Mesenchymal stem cell (in vitro differentiated cells and primary cell): ENCODE data around the gene SKIC8.

Experiments used
- DNase-seq: peaks from one replicate; pipeline ENCODE4 v3.0.0-alpha.2; 2013
- H2AFZ ChIP-seq: one replicate; pipeline ENCODE4 v1.6.1; 2013; ENCODE audit warnings: low read depth, mild to moderate bottlenecking, control low read depth, inconsistent platforms, low read length, moderate library complexity
- H2AK5ac ChIP-seq: 2 replicates; pipeline ENCODE4 v1.6.1; 2013; ENCODE audit warnings: low read length, moderate library complexity, mild to moderate bottlenecking, inconsistent platforms; ENCODE audit not compliant: severe bottlenecking
- H2BK120ac ChIP-seq: one replicate; pipeline ENCODE4 v1.6.1; 2013; ENCODE audit warnings: low read depth, mild to moderate bottlenecking, inconsistent platforms, low read length, moderate library complexity
- H2BK12ac ChIP-seq, 2 experiments: one replicate each; pipeline ENCODE4 v1.6.1; 2013; ENCODE audit warnings: inconsistent platforms in 2 of 2, low read length in 2 of 2, mild to moderate bottlenecking in 2 of 2, moderate library complexity in 2 of 2, control low read depth in 1 of 2
- H2BK15ac ChIP-seq: one replicate; pipeline ENCODE4 v1.6.1; 2013; ENCODE audit warnings: mild to moderate bottlenecking, low read depth, inconsistent platforms; ENCODE audit not compliant: poor library complexity, severe bottlenecking
- H2BK5ac ChIP-seq: 2 replicates; pipeline ENCODE4 v1.6.1; 2013; ENCODE audit warnings: low read depth, mild to moderate bottlenecking, low read length, control low read depth, inconsistent platforms; ENCODE audit not compliant: poor library complexity, severe bottlenecking
- H3K14ac ChIP-seq, 2 experiments: one replicate each; pipeline ENCODE4 v1.6.1; 2013; ENCODE audit warnings: inconsistent platforms in 2 of 2, low read length in 2 of 2, control low read depth in 1 of 2, mild to moderate bottlenecking in 1 of 2, moderate library complexity in 1 of 2
- H3K18ac ChIP-seq, 2 experiments: one replicate each; pipeline ENCODE4 v1.6.1; 2013; ENCODE audit warnings: inconsistent platforms in 2 of 2, low read length in 2 of 2, control low read depth in 1 of 2, low read depth in 1 of 2, mild to moderate bottlenecking in 1 of 2
- H3K23ac ChIP-seq, 2 experiments: one replicate each; pipeline ENCODE4 v1.6.1; 2013; ENCODE audit warnings: inconsistent platforms in 2 of 2, low read length in 2 of 2, mild to moderate bottlenecking in 2 of 2, moderate library complexity in 2 of 2, control low read depth in 1 of 2
- H3K27ac ChIP-seq: 2 replicates; pipeline ENCODE4 v1.5.1; 2013; ENCODE audit warnings: mild to moderate bottlenecking, moderate library complexity, low read length, control low read depth, inconsistent platforms; ENCODE audit not compliant: poor library complexity, severe bottlenecking
- H3K27me3 ChIP-seq, 2 experiments: 2 replicates each; pipeline versions ENCODE4 v1.6.1 to v1.7.0; 2013; ENCODE audit warnings: low read length in 2 of 2, mild to moderate bottlenecking in 2 of 2, moderate library complexity in 2 of 2, control low read depth in 1 of 2, inconsistent platforms in 1 of 2; ENCODE audit not compliant: control insufficient read depth in 1 of 2, insufficient read depth in 1 of 2
- H3K36me3 ChIP-seq, 2 experiments: 2 replicates each; pipeline versions ENCODE4 v1.6.1 to v1.7.0; 2013; ENCODE audit warnings: low read length in 2 of 2, control low read depth in 1 of 2, inconsistent platforms in 1 of 2, low read depth in 1 of 2, mild to moderate bottlenecking in 1 of 2; ENCODE audit not compliant: insufficient read depth in 2 of 2, control insufficient read depth in 1 of 2
- H3K4ac ChIP-seq, 2 experiments: one replicate each; pipeline ENCODE4 v1.6.1; 2013; ENCODE audit warnings: inconsistent platforms in 2 of 2, low read length in 2 of 2, mild to moderate bottlenecking in 2 of 2, moderate library complexity in 2 of 2, control low read depth in 1 of 2, low read depth in 1 of 2
- H3K4me1 ChIP-seq: 2 replicates; pipeline ENCODE4 v1.6.1; 2013; ENCODE audit warnings: low read depth, low read length, control low read depth; ENCODE audit not compliant: control insufficient read depth, insufficient read depth
- H3K4me2 ChIP-seq: 2 replicates; pipeline ENCODE4 v1.6.1; 2013; ENCODE audit warnings: low read length, mild to moderate bottlenecking, inconsistent platforms; ENCODE audit not compliant: poor library complexity, severe bottlenecking
- H3K4me3 ChIP-seq, 2 experiments: 2 replicates each; pipeline versions ENCODE4 v1.5.1 to v1.7.0; 2013; ENCODE audit warnings: low read length in 2 of 2, mild to moderate bottlenecking in 2 of 2, control low read depth in 1 of 2, low read depth in 1 of 2; ENCODE audit not compliant: insufficient read depth in 1 of 2
- H3K79me1 ChIP-seq: replicated peaks from 2 replicates; pipeline ENCODE4 v1.6.1; 2013; ENCODE audit warnings: mild to moderate bottlenecking, control low read depth, low read length, inconsistent platforms; ENCODE audit not compliant: poor library complexity, severe bottlenecking
- H3K9ac ChIP-seq: 2 replicates; pipeline ENCODE4 v1.7.0; 2013; ENCODE audit warnings: mild to moderate bottlenecking, low read length, moderate library complexity
- H3K9me3 ChIP-seq: 2 replicates; pipeline ENCODE4 v1.7.0; 2013; ENCODE audit warnings: mild to moderate bottlenecking, low read length; ENCODE audit not compliant: control insufficient read depth
- H4K8ac ChIP-seq: one replicate; pipeline ENCODE4 v1.6.1; 2013; ENCODE audit warnings: inconsistent platforms, mild to moderate bottlenecking, low read length, moderate library complexity
- H4K91ac ChIP-seq: one replicate; pipeline ENCODE4 v1.6.1; 2013; ENCODE audit warnings: mild to moderate bottlenecking, low read length, inconsistent platforms
- WGBS: methylation state at CpG from one replicate; pipeline ENCODE4 v1.1.7; 2013; ENCODE audit warnings: mixed read lengths; 5-methylcytosine and 5-hydroxymethylcytosine counted together

The SKIC8 gene

DNA sequence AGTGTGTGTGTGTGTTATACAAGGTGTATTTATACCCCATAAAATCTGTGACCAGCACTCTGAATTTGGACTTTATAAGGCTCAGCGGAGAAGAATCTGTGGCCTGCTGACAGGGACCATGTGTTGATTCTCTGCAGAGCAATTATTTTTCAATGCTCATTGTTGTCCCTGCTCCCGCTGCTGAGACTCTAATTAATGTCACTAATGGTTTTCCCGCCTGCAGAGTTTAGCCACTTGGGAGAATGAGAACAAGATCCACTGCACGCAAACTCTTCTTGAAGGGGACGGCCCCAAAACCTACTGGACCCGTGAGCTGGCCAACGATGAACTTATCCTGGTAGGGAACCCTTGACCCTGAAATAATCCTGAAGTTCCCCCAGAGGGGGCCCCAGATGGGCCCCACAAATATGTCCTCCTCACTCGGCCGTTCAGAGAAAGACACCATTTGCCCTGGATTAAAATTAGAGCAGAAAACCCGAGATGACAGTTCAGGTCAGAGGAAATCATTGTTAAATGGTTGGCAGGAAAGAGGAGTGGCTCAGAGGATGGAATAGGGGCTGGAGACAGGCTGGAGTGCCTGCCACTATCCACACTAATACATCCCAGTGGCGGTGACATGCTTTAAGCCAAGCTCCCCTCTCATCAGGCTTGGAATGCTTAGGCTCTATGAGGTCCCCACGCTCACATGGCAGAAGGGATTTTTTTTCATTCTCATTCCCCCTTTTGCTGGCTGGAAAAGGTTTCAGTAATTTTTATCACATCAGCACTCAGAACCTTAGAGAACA is 44.1 kb upstream of the SKIC8 start:
- no peak overlapping the region for H2BK12ac ChIP-seq
- H3K79me1 ChIP-seq = no peaks in the 10 kb centered on the region
- no peak overlapping the region for H3K4ac ChIP-seq
- no peak overlapping the region for H2BK5ac ChIP-seq
- WGBS = 86% methylated on average over 12 of the region's 12 CpGs
- H3K36me3 ChIP-seq = no peaks in the 10 kb centered on the region
- H3K9ac ChIP-seq = no peak overlapping the region
- no peak overlapping the region for H3K18ac ChIP-seq
- no peak overlapping the region for H2AFZ ChIP-seq
- H2BK120ac ChIP-seq = no peak overlapping the region
- H3K14ac ChIP-seq = no peak overlapping the region
- H3K4me1 ChIP-seq = peaks cover 15% of the 10 kb centered on the region
- no peak overlapping the region for H3K27ac ChIP-seq
- H3K4me3 ChIP-seq = no peak overlapping the region
- no peak overlapping the region for H4K8ac ChIP-seq
- no peak overlapping the region for H4K91ac ChIP-seq
- no peak overlapping the region for H2BK15ac ChIP-seq
- H3K27me3 ChIP-seq = peaks cover 70 to 88% of the 10 kb centered on the region in 2 experiments
- H3K23ac ChIP-seq = no peak overlapping the region
- DNase-seq = no peak
- H2AK5ac ChIP-seq = no peak overlapping the region
- H3K9me3 ChIP-seq = no peaks in the 10 kb centered on the region
- H3K4me2 ChIP-seq = no peak overlapping the region

DNA sequence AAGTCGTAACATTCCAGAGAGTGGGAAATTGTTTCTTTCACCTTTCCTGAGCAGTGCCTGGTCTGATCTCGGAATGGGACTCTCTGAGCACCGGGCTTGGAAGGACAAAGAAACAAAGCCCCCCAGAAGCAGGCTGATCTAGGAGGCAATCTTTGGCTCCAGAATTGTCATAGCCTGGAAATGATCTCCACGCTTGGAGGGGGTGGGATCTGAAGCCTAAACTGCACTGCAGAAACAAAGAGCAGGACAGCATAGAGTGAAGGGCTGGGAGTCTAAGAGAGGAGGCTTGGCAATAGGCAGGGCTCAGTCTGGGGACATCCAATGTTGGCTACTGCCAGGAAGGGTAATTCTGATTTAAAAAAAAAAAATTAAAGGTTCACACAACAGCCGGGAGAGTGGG is 42.6 kb upstream of the SKIC8 start:
- H3K18ac ChIP-seq = no peak overlapping the region
- H3K27ac ChIP-seq = no peak overlapping the region
- no peak overlapping the region for H3K4me3 ChIP-seq
- H3K4ac ChIP-seq = no peak overlapping the region
- no peak overlapping the region for H3K4me2 ChIP-seq
- H2AK5ac ChIP-seq = no peak overlapping the region
- no peak overlapping the region for H4K8ac ChIP-seq
- no peak for DNase-seq
- H3K4me1 ChIP-seq = peaks cover 15% of the 10 kb centered on the region
- no peaks in the 10 kb centered on the region for H3K79me1 ChIP-seq
- H3K36me3 ChIP-seq = no peaks in the 10 kb centered on the region
- no peak overlapping the region for H3K23ac ChIP-seq
- no peak overlapping the region for H2BK5ac ChIP-seq
- no peak overlapping the region for H2BK120ac ChIP-seq
- no peak overlapping the region for H2BK12ac ChIP-seq
- H3K27me3 ChIP-seq = peaks cover 78 to 89% of the 10 kb centered on the region in 2 experiments
- no peak overlapping the region for H2BK15ac ChIP-seq
- WGBS = 73% methylated on average over 5 of the region's 5 CpGs
- no peak overlapping the region for H3K14ac ChIP-seq
- H4K91ac ChIP-seq = no peak overlapping the region
- H3K9ac ChIP-seq = no peak overlapping the region
- H2AFZ ChIP-seq = no peak overlapping the region
- H3K9me3 ChIP-seq = no peaks in the 10 kb centered on the region

DNA sequence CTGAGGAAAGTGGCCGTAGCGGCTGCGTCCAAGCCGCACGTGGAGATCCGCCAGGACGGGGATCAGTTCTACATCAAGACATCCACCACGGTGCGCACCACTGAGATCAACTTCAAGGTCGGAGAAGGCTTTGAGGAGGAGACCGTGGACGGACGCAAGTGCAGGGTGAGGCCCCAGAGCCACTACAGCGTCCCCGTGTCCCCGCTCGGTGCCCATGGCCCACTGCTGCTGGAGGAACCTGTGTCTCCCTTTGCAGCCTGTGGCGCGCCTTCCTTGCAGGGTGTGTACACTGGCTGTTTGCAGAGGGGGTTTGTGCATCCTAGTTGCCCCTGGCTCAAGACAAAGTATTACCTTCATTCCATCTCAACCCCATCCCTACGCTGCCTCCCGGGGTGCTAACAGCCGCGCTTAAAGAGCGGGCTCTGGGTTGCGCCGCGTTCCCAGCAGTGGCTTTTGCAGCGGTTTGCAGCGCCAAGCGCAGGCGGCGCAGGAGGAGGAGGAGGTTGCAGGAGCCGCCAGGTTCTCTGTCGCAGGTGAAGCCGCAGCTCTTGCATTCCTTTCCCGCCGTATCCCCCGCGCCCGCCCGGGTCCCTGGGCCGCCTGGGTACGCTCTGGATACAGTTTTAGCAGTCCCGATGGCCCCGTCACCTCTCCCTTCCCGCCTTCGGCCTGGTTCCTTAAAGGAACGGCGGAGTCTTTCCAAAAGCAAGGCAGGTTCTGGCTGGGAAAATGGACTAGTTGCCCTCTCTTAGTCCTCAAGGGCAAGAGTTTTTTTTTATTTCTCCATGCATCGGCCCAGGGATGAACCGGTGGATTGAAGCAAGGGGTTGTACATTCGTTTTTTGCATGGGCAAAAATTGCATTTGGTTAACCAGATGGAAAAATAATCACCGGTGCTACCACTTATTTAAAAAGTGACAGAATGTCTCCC is 41.9 kb upstream of the SKIC8 start:
- H4K91ac ChIP-seq = no peak overlapping the region
- peak overlapping the region; percentile 15 for H2AFZ ChIP-seq
- WGBS = 12% methylated on average over 51 of the region's 53 CpGs
- H3K14ac ChIP-seq = no peak overlapping the region
- H3K23ac ChIP-seq = no peak overlapping the region
- no peak overlapping the region for H3K4me2 ChIP-seq
- no peaks in the 10 kb centered on the region for H3K79me1 ChIP-seq
- peaks cover 80 to 89% of the 10 kb centered on the region in 2 experiments for H3K27me3 ChIP-seq
- H3K4me1 ChIP-seq = peaks cover 15% of the 10 kb centered on the region
- no peak overlapping the region for H2BK15ac ChIP-seq
- no peak overlapping the region for H3K4me3 ChIP-seq
- H3K36me3 ChIP-seq = no peaks in the 10 kb centered on the region
- no peak overlapping the region for H3K27ac ChIP-seq
- no peak overlapping the region for H2BK5ac ChIP-seq
- no peak overlapping the region for H2AK5ac ChIP-seq
- H3K9ac ChIP-seq = no peak overlapping the region
- no peak for DNase-seq
- no peak overlapping the region for H3K18ac ChIP-seq
- no peak overlapping the region for H4K8ac ChIP-seq
- H2BK12ac ChIP-seq = no peak overlapping the region
- no peaks in the 10 kb centered on the region for H3K9me3 ChIP-seq
- H2BK120ac ChIP-seq = no peak overlapping the region
- H3K4ac ChIP-seq = no peak overlapping the region
